ENCODE results near the gene HLA-DPB1.

Gene HLA-DPB1

GRCh38 chr6:33126101-33126714 lies 50.4 kb downstream of the HLA-DPB1 start:
- H3K4me3 ChIP-seq (ENCODE audit: low read length), result no peak overlapping the region
- peak; percentile 48 for DNase-seq (ENCODE audit: low read depth)
- TF ChIP-seq CTCF (IDR thresholded peaks at IDR 0.05; ENCODE audit: insufficient read depth, low read depth, low read length, missing control alignments), result peak; percentile 62

- TF ChIP-seq CTCF (IDR thresholded peaks at IDR 0.05; ENCODE audit: insufficient read depth, low read depth, low read length, missing control alignments), result no peak
- H3K4me3 ChIP-seq (ENCODE audit: low read length), result no peak overlapping the region
- no peak for DNase-seq (ENCODE audit: low read depth)
These were observed 52.5 kb downstream of the HLA-DPB1 start for GRCh38 chr6:33128318-33128717.

- TF ChIP-seq CTCF (IDR thresholded peaks at IDR 0.05; ENCODE audit: insufficient read depth, low read depth, low read length, missing control alignments), result no peak
- H3K4me3 ChIP-seq (ENCODE audit: low read length), result no peak overlapping the region
- DNase-seq (ENCODE audit: low read depth), result no peak
These were observed 56.3 kb downstream of the HLA-DPB1 start for GRCh38 chr6:33132081-33132524.

- TF ChIP-seq CTCF (IDR thresholded peaks at IDR 0.05; ENCODE audit: insufficient read depth, low read depth, low read length, missing control alignments), result no peak
- DNase-seq (ENCODE audit: low read depth), result no peak
These were observed 60.6 kb downstream of the HLA-DPB1 start for GRCh38 chr6:33136310-33136900.

More at GRCh38 chr6:33136310-33136900, 60.6 kb downstream of the HLA-DPB1 start:
- H3K4me3 ChIP-seq (ENCODE audit: low read length), result no peak overlapping the region
